SK-N-SH (cell line): Measurements from ENCODE around the gene PTPN6. TPM values are rescaled to one million over a fixed set of nuclear protein-coding genes. Genes with fewer than 3 reads are reported as not detected.
A peak's percentile ranks its signal among the peaks of the same experiment; 100 is the strongest.

Source experiments
- CTCF ChIA-PET: fragments of 300-600, 350-600 bp; formaldehyde crosslinking; extraction: SDS; loops from one replicate; lab custom pipeline; 2021; lab: Yijun Ruan, JAX
- POLR2A ChIA-PET: fragments of 350-600 bp; sonication (Branson Sonifier 250); formaldehyde crosslinking; extraction: SDS; loops from one replicate; lab custom pipeline; 2020; ENCODE audit warnings: antibody characterized with exemption, inconsistent platforms; lab: Yijun Ruan, JAX
- DNase-seq: peaks from one replicate; pipeline ENCODE4 v3.0.0; 2012
- H2AFZ ChIP-seq: fragments of 200-600 bp; sonication (generic); 2 replicates; pipeline ENCODE4 v1.8.1; 2016; ENCODE audit warnings: antibody characterized with exemption, mild to moderate bottlenecking, low read depth
- H3F3A ChIP-seq: fragments of 200-600 bp; sonication (generic); replicated peaks from 2 replicates; pipeline ENCODE3; 2016; ENCODE audit warnings: antibody characterized with exemption, mild to moderate bottlenecking; ENCODE audit not compliant: insufficient read depth
- H3K27ac ChIP-seq, 2 experiments: fragments of 200-500 bp in 1 of 2; fragments of 200-600 bp in 1 of 2; sonication (Bioruptor generic) in 1 of 2; sonication (generic), shearing (Covaris generic) in 1 of 2; 2 replicates each; pipeline versions ENCODE4 v1.5.1 to v1.6.1; 2014 to 2016; ENCODE audit warnings: low read depth in 2 of 2, inconsistent platforms in 1 of 2, low read length in 1 of 2, mild to moderate bottlenecking in 1 of 2, mixed read lengths in 1 of 2
- H3K27me3 ChIP-seq: fragments of 200-600 bp; sonication (generic), shearing (Covaris generic); 2 replicates; pipeline ENCODE4 v1.6.1; 2016; ENCODE audit warnings: mixed run types; ENCODE audit not compliant: insufficient read depth
- H3K36me3 ChIP-seq, 2 experiments: fragments of 200-500 bp in 1 of 2; fragments of 200-600 bp in 1 of 2; sonication (Bioruptor generic) in 1 of 2; sonication (generic) in 1 of 2; replicated peaks in 1 of 2; 2 replicates each; pipeline versions ENCODE3 to v1.5.1; 2014 to 2016; ENCODE audit warnings: low read length in 1 of 2, mild to moderate bottlenecking in 1 of 2; ENCODE audit not compliant: insufficient read depth in 2 of 2, control insufficient read depth in 1 of 2
- H3K4me1 ChIP-seq, 2 experiments: fragments of 200-500 bp in 1 of 2; fragments of 200-600 bp in 1 of 2; sonication (Bioruptor generic) in 1 of 2; sonication (generic), shearing (Covaris generic) in 1 of 2; 2 replicates each; pipeline versions ENCODE4 v1.5.1 to v1.6.1; 2014 to 2016; ENCODE audit warnings: low read depth in 1 of 2, low read length in 1 of 2, mixed run types in 1 of 2; ENCODE audit not compliant: insufficient read depth in 2 of 2, control insufficient read depth in 1 of 2
- H3K4me2 ChIP-seq: fragments of 200-600 bp; sonication (generic), shearing (Covaris generic); 2 replicates; pipeline ENCODE4 v1.6.1; 2017; ENCODE audit warnings: mixed run types
- H3K4me3 ChIP-seq, 2 experiments: fragments of 200-500 bp in 1 of 2; fragments of 200-600 bp in 1 of 2; sonication (Bioruptor generic) in 1 of 2; sonication (generic), shearing (Covaris generic) in 1 of 2; 2 replicates each; pipeline versions ENCODE4 v1.5.1 to v1.8.1; 2014 to 2016; ENCODE audit warnings: low read depth in 2 of 2, inconsistent platforms in 1 of 2, low read length in 1 of 2, mild to moderate bottlenecking in 1 of 2, mixed read lengths in 1 of 2, moderate library complexity in 1 of 2
- H3K79me2 ChIP-seq: fragments of 200-600 bp; sonication (generic); 2 replicates; pipeline ENCODE4 v1.8.1; 2017; ENCODE audit warnings: mild to moderate bottlenecking; ENCODE audit not compliant: insufficient read depth
- H3K9ac ChIP-seq: fragments of 200-600 bp; sonication (generic); 2 replicates; pipeline ENCODE4 v1.6.1; 2017; ENCODE audit warnings: mixed run types
- H3K9me2 ChIP-seq: fragments of 200-600 bp; sonication (generic); 2 replicates; pipeline ENCODE4 v1.6.1; 2017; ENCODE audit warnings: mixed run types
- H3K9me3 ChIP-seq: fragments of 200-600 bp; sonication (generic); 2 replicates; pipeline ENCODE4 v1.6.1; 2017; ENCODE audit warnings: mixed run types, mild to moderate bottlenecking, moderate library complexity
- H4K20me1 ChIP-seq: fragments of 200-600 bp; sonication (generic); 2 replicates; pipeline ENCODE4 v1.6.1; 2017; ENCODE audit warnings: mild to moderate bottlenecking, mixed run types; ENCODE audit not compliant: insufficient read depth
- ELF1 ChIP-seq: IDR thresholded peaks from 2 replicates; pipeline ENCODE4 v1.4.0; 2012
- EP300 ChIP-seq, 2 experiments: IDR thresholded peaks; 2 replicates each; pipeline versions ENCODE4 v1.4.0 to v1.6.1; 2012; ENCODE audit warnings: borderline replicate concordance in 1 of 2, low read depth in 1 of 2, low read length in 1 of 2
- FOSL2 ChIP-seq: IDR thresholded peaks from 2 replicates; pipeline ENCODE4 v1.4.0; 2012; ENCODE audit warnings: low read depth, mild to moderate bottlenecking, moderate library complexity, borderline replicate concordance
- FOXM1 ChIP-seq: IDR thresholded peaks from 2 replicates; pipeline ENCODE4 v1.4.0; 2012; ENCODE audit warnings: low read depth, mild to moderate bottlenecking
- GABPA ChIP-seq: IDR thresholded peaks from 2 replicates; pipeline ENCODE4 v1.4.0; 2012; ENCODE audit warnings: low read depth, mild to moderate bottlenecking
- GATA2 ChIP-seq: sonication (generic); formaldehyde crosslinking; IDR thresholded peaks from 2 replicates; pipeline ENCODE4 v1.5.0; 2020; ENCODE audit warnings: mild to moderate bottlenecking, missing genetic modification reagents
- IRF3 ChIP-seq: fragments of 150-350 bp; IDR thresholded peaks from 2 replicates; pipeline ENCODE4 v1.6.1; 2016; ENCODE audit warnings: mild to moderate bottlenecking, low read depth, low read length
- MXI1 ChIP-seq: IDR thresholded peaks from 2 replicates; pipeline ENCODE4 v1.6.1; 2012; ENCODE audit warnings: mild to moderate bottlenecking, low read depth, low read length, improper control_type of control experiment
- NFIC ChIP-seq: IDR thresholded peaks from 2 replicates; pipeline ENCODE4 v1.4.0; 2012; ENCODE audit warnings: borderline replicate concordance
- NRF1 ChIP-seq: IDR thresholded peaks from 2 replicates; pipeline ENCODE4 v1.6.1; 2012; ENCODE audit warnings: low read depth, mild to moderate bottlenecking, low read length
- PBX3 ChIP-seq: IDR thresholded peaks from 2 replicates; pipeline ENCODE4; 2012
- RAD21 ChIP-seq: IDR thresholded peaks from 2 replicates; pipeline ENCODE4 v1.6.1; 2012; ENCODE audit warnings: mild to moderate bottlenecking, low read length
- RXRA ChIP-seq: IDR thresholded peaks from 2 replicates; pipeline ENCODE4 v1.4.0; 2012; ENCODE audit warnings: low read depth, mild to moderate bottlenecking, borderline replicate concordance
- TAF1 ChIP-seq: IDR thresholded peaks from 2 replicates; pipeline ENCODE4 v1.6.1; 2012; ENCODE audit warnings: low read depth, mild to moderate bottlenecking, low read length, moderate library complexity, borderline replicate concordance
- TCF12 ChIP-seq: IDR thresholded peaks from 2 replicates; pipeline ENCODE4 v1.4.0; 2012
- TEAD4 ChIP-seq: IDR thresholded peaks from 2 replicates; pipeline ENCODE4 v1.4.0; 2012; ENCODE audit warnings: mild to moderate bottlenecking, borderline replicate concordance; ENCODE audit not compliant: insufficient read depth
- USF2 ChIP-seq: fragments of 150-350 bp; IDR thresholded peaks from 2 replicates; pipeline ENCODE4 v1.6.1; 2017; ENCODE audit warnings: antibody characterized with exemption, low read length, low read depth, borderline replicate concordance
- YY1 ChIP-seq: IDR thresholded peaks from 2 replicates; pipeline ENCODE4 v1.4.0; 2012; ENCODE audit warnings: low read depth, mild to moderate bottlenecking
- WGBS: methylation state at CpG from one replicate; pipeline ENCODE4 v1.1.6; 2017; ENCODE audit warnings: low lambda C conversion rate; 5-methylcytosine and 5-hydroxymethylcytosine counted together
- polyA plus RNA-seq, 3 experiments: library from polyadenylated mRNA; depleted of rRNA; stranded (reverse); fragments of >200 nt; gene quantifications; 2 replicates each; pipeline ENCODE4 v1.2.3, GENCODE V29; 2012
- TF ChIP-seq, protein P1 (sequence below): IDR thresholded peaks from 2 replicates; pipeline ENCODE4 v1.4.0; 2012; ENCODE audit warnings: low read depth, borderline replicate concordance
- TF ChIP-seq, protein P2 (sequence below): fragments of 200-600 bp; sonication (generic); IDR thresholded peaks from 2 replicates; pipeline ENCODE4 v1.6.1; 2017; ENCODE audit warnings: antibody characterized with exemption, mild to moderate bottlenecking, moderate library complexity

The PTPN6 gene
- polyA plus RNA-seq, 1 of the 3 experiments (the other 2 are of a cell fraction), result 0.12 TPM

GRCh38 chr12:6946033-6946919 is 4.9 kb upstream of the PTPN6 start:
- H3K4me3 ChIP-seq, result no peak overlapping the region
- CTCF ChIA-PET, result interaction anchor here (0.9 to 6.5 kb wide), 9 partner anchors 8 to 167 kb away, joined by 3 to 114 read pairs (median 10); partner anchors contain the start of genes C1R and C1RL
- no peaks in the 10 kb centered on the region for H3K9me3 ChIP-seq
- no peaks in the 10 kb centered on the region for H3K9me2 ChIP-seq
- peak overlapping the region; percentile 87; the same call in 1 of the 2 replicates for H3K4me2 ChIP-seq
- H3F3A ChIP-seq, result peaks cover 36% of the 10 kb centered on the region
- no peaks in the 10 kb centered on the region for H4K20me1 ChIP-seq
- no peak overlapping the region for H3K27ac ChIP-seq
- POLR2A ChIA-PET, result interaction anchor here (4.5 to 4.6 kb wide), 2 partner anchors 17 to 19 kb away, joined by 62 to 82 read pairs; partner anchors contain the start of gene ATN1
- no peaks in the 10 kb centered on the region for H3K27me3 ChIP-seq
- DNase-seq, result peak; percentile 33
- no peak overlapping the region for H3K9ac ChIP-seq
- H2AFZ ChIP-seq, result no peak overlapping the region
- 74% methylated on average over 8 of the region's 32 CpGs for WGBS
- peaks cover 6 to 13% of the 10 kb centered on the region in 2 experiments; a peak in 3 of 4 replicates for H3K4me1 ChIP-seq
- H3K36me3 ChIP-seq, result peaks cover 7 to 9% of the 10 kb centered on the region in 2 experiments
- peaks cover 10% of the 10 kb centered on the region; the same call in 1 of the 2 replicates for H3K79me2 ChIP-seq
- no peak for TF ChIP-seq EP300 (IDR thresholded peaks at IDR 0.05; ENCODE audit: borderline replicate concordance in 1 of 2, low read depth in 1 of 2, low read length in 1 of 2)
- no peak for TF ChIP-seq TEAD4
- TF ChIP-seq PBX3, result no peak
- TF ChIP-seq RXRA, result no peak
- TF ChIP-seq, protein P1, sequence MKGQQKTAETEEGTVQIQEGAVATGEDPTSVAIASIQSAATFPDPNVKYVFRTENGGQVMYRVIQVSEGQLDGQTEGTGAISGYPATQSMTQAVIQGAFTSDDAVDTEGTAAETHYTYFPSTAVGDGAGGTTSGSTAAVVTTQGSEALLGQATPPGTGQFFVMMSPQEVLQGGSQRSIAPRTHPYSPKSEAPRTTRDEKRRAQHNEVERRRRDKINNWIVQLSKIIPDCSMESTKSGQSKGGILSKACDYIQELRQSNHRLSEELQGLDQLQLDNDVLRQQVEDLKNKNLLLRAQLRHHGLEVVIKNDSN, result no peak
- TF ChIP-seq TCF12, result no peak
- no peak for TF ChIP-seq GABPA
- TF ChIP-seq GATA2, result no peak
- no peak for TF ChIP-seq USF2
- no peak for TF ChIP-seq FOXM1
- no peak for TF ChIP-seq NRF1
- no peak for TF ChIP-seq NFIC
- no peak for TF ChIP-seq IRF3
- TF ChIP-seq RAD21, result no peak
- no peak for TF ChIP-seq TAF1
- no peak for TF ChIP-seq MXI1
- TF ChIP-seq ELF1, result no peak
- TF ChIP-seq FOSL2, result no peak
- TF ChIP-seq, protein P2, sequence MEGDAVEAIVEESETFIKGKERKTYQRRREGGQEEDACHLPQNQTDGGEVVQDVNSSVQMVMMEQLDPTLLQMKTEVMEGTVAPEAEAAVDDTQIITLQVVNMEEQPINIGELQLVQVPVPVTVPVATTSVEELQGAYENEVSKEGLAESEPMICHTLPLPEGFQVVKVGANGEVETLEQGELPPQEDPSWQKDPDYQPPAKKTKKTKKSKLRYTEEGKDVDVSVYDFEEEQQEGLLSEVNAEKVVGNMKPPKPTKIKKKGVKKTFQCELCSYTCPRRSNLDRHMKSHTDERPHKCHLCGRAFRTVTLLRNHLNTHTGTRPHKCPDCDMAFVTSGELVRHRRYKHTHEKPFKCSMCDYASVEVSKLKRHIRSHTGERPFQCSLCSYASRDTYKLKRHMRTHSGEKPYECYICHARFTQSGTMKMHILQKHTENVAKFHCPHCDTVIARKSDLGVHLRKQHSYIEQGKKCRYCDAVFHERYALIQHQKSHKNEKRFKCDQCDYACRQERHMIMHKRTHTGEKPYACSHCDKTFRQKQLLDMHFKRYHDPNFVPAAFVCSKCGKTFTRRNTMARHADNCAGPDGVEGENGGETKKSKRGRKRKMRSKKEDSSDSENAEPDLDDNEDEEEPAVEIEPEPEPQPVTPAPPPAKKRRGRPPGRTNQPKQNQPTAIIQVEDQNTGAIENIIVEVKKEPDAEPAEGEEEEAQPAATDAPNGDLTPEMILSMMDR, result no peak
- TF ChIP-seq YY1, result no peak
